ENCODE results near the gene GDI2. TPM values are rescaled to one million over a fixed set of nuclear protein-coding genes. Genes with fewer than 3 reads are reported as not detected.

The GDI2 gene
- total and polyA plus RNA-seq, 2 of the 13 experiments (the other 11 are each of a cell fraction or from before 2014, with no cell fraction given) = 153 to 477 TPM

DNA sequence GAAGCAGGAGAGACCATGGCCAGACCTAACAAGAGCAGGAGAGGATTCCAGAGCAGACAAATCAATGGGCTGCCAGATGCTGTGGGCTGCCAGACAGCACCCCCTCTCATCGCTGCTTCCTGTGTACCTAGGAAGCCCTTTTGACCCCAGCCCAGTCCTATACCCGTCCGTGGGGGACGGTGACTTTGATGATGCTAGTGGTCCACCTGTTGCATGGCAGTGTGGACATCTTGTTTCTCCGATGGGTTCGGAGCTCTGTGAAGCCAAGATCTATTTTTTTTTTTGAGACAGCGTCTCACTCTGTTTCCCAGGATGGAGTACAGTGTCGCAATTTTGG, 18.2 kb upstream of the GDI2 start:
- POLR2A ChIA-PET = interaction anchor here (1.2 to 4.6 kb wide), 4 partner anchors 9 to 59 kb away, joined by 3 to 21 read pairs (median 6); partner anchors contain the start of genes ANKRD16, FBH1 and GDI2
- peak; percentile 78 for ATAC-seq
- 10% methylated on average over 7 of the region's 8 CpGs for WGBS (ENCODE audit: low lambda C conversion rate)
- TF ChIP-seq NR2F2 (IDR thresholded peaks at IDR 0.05; ENCODE audit: borderline replicate concordance, low read depth) (peak; percentile 81), ZSCAN31 (CRISPR knock-in tag; IDR thresholded peaks at IDR 0.05; ENCODE audit: low read depth) (0 out of 2 replicates have a peak, but pooled peaks have one; percentile 36), KAT8 (CRISPR knock-in tag; IDR thresholded peaks at IDR 0.05) (peak; percentile 39; the same call in 1 of the 2 replicates), RBM22 (optimal IDR thresholded peaks at IDR 0.05; ENCODE audit: low read length) (no peak), TEAD3 (CRISPR knock-in tag; optimal IDR thresholded peaks at IDR 0.05; ENCODE audit: borderline replicate concordance) (peak; percentile 50), RAD21 (CRISPR knock-in tag; IDR thresholded peaks at IDR 0.05) (0 out of 2 replicates have a peak, but pooled peaks have one; percentile 12), IRF2 (CRISPR knock-in tag; IDR thresholded peaks at IDR 0.05) (0 out of 2 replicates have a peak, but pooled peaks have one; percentile 16), ZFP1 (CRISPR knock-in tag; IDR thresholded peaks at IDR 0.05) (peak; percentile 71; the same call in 1 of the 2 replicates), E2F5 (CRISPR knock-in tag; conservative IDR thresholded peaks at IDR 0.05) (no peak), YY1 (IDR thresholded peaks at IDR 0.05; ENCODE audit: insufficient read depth, insufficient replicate concordance, low read depth, low read length) (peak; percentile 54), NFYC (CRISPR knock-in tag; IDR thresholded peaks at IDR 0.05) (no peak), HOXA3 (CRISPR knock-in tag; IDR thresholded peaks at IDR 0.05) (peak; percentile 50; the same call in 1 of the 2 replicates), ZNF674 (CRISPR knock-in tag; IDR thresholded peaks at IDR 0.05; ENCODE audit: low read depth) (no peak), FOXK1 (CRISPR knock-in tag; IDR thresholded peaks at IDR 0.05; ENCODE audit: borderline replicate concordance, low read depth) (peak; percentile 25; the same call in 1 of the 2 replicates), ZGPAT (CRISPR knock-in tag; IDR thresholded peaks at IDR 0.05) (0 out of 2 replicates have a peak, but pooled peaks have one; percentile 51), DNMT3B (CRISPR knock-in tag; conservative IDR thresholded peaks at IDR 0.05) (no peak), ZNF761 (CRISPR knock-in tag; conservative IDR thresholded peaks at IDR 0.05) (no peak), NKX3-1 (CRISPR knock-in tag; IDR thresholded peaks at IDR 0.05) (no peak), ZNF207 (IDR thresholded peaks at IDR 0.05; ENCODE audit: borderline replicate concordance) (no peak), ZBTB14 (CRISPR knock-in tag; IDR thresholded peaks at IDR 0.05) (no peak)
- TF ChIP-seq, protein P1, sequence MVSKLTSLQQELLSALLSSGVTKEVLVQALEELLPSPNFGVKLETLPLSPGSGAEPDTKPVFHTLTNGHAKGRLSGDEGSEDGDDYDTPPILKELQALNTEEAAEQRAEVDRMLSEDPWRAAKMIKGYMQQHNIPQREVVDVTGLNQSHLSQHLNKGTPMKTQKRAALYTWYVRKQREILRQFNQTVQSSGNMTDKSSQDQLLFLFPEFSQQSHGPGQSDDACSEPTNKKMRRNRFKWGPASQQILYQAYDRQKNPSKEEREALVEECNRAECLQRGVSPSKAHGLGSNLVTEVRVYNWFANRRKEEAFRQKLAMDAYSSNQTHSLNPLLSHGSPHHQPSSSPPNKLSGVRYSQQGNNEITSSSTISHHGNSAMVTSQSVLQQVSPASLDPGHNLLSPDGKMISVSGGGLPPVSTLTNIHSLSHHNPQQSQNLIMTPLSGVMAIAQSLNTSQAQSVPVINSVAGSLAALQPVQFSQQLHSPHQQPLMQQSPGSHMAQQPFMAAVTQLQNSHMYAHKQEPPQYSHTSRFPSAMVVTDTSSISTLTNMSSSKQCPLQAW (CRISPR knock-in tag; IDR thresholded peaks at IDR 0.05) = peak; percentile 64
- TF ChIP-seq, protein P2, sequence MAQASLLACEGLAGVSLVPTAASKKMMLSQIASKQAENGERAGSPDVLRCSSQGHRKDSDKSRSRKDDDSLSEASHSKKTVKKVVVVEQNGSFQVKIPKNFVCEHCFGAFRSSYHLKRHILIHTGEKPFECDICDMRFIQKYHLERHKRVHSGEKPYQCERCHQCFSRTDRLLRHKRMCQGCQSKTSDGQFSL (CRISPR knock-in tag; IDR thresholded peaks at IDR 0.05) = 0 out of 2 replicates have a peak, but pooled peaks have one; percentile 61

More for the DNA sequence above, 18.2 kb upstream of the GDI2 start:
- CTCF ChIA-PET (ENCODE audit: low intra/inter-chr PET ratio, low total read pairs) = no interaction called here
- Histone ChIP-seq H3K9ac (ENCODE audit: insufficient read depth, low read depth, low read length) (no peak overlapping the region), H3K27me3 (ENCODE audit: control insufficient read depth in 1 of 2, insufficient read depth in 2 of 2, low read length in 2 of 2) (peaks cover 2 to 11% of the 10 kb centered on the region in 2 experiments; a peak in 2 of 5 replicates), H4K20me1 (ENCODE audit: insufficient read depth, low read length) (no peaks in the 10 kb centered on the region), H3K4me3 (replicated peaks in 1 of 3; ENCODE audit: insufficient read depth in 1 of 3, low read depth in 2 of 3, low read length in 3 of 3) (peak overlapping the region in 2 of 3 experiments; percentile 20 to 54; a peak in 1 of 6 replicates), H3K4me1 (ENCODE audit: insufficient read depth, low read length) (peaks cover 76% of the 10 kb centered on the region), H3K36me3 (replicated peaks in 1 of 2; ENCODE audit: control insufficient read depth in 1 of 2, insufficient read depth in 2 of 2, low read length in 2 of 2) (no peaks in the 10 kb centered on the region), H3K9me3 (ENCODE audit: low read length) (no peaks in the 10 kb centered on the region), H2AFZ (ENCODE audit: low read length) (no peak overlapping the region), H3K4me2 (ENCODE audit: low read depth, low read length) (peak overlapping the region; percentile 65), H3K79me2 (ENCODE audit: insufficient read depth, low read length) (no peaks in the 10 kb centered on the region), H3K27ac (ENCODE audit: extremely low read length, insufficient read depth, low read length) (no peak overlapping the region)
- no peak for FAIRE-seq
- intact Hi-C loops (cut with micrococcal nuclease; ENCODE audit: unreplicated experiment) (no loop called here), in situ Hi-C loops (cut with HindIII; ENCODE audit: extremely low pct_ligation_motif_present, low pct_unique_long_range_greater_than_20kb) (no loop called here)
- BruUV-seq (replicated peaks) = no TSS peak
- peak; percentile 51 for DNase-seq (ENCODE audit: low spot score)
